Hematopoietic multipotent progenitor cell (in vitro differentiated cells): ENCODE results near the gene MSGN1. TPM values are rescaled to one million over a fixed set of nuclear protein-coding genes. Genes with fewer than 3 reads are reported as not detected.
A peak's percentile ranks its signal among the peaks of the same experiment; 100 is the strongest.

Experiments used
- DNase-seq, 3 donors: peaks; one replicate each; pipeline ENCODE4 v3.0.0-alpha.2; 2011 to 2015; ENCODE audit warnings: low read depth in 2 of 3, low spot score in 2 of 3
- total RNA-seq: library from RNA; depleted of rRNA; stranded (reverse); fragments of >200 nt; gene quantifications from one replicate; pipeline ENCODE4 v1.2.3, GENCODE V29; 2012

The MSGN1 gene
- total RNA-seq, 1 donor = not detected

DNA sequence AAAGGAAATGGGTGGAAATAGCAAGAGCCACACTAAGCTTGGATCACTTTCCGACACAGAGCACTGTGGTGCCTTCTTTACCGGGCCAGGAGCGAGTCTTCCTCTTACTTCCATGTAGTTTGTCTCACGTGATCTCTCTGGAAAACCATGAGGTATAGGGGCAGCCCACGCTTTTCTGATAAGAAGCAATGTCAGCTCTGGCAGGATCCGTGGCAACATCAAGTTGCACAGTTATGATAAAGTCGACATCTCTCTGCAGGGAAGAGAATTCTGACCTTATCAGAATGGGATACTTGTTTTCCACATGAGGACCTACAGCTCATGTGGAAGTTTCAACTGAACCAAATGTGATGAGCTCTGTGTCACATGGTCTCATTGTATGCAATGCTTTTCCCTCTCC is 29.5 kb downstream of the MSGN1 start:
- no peak for DNase-seq

DNA sequence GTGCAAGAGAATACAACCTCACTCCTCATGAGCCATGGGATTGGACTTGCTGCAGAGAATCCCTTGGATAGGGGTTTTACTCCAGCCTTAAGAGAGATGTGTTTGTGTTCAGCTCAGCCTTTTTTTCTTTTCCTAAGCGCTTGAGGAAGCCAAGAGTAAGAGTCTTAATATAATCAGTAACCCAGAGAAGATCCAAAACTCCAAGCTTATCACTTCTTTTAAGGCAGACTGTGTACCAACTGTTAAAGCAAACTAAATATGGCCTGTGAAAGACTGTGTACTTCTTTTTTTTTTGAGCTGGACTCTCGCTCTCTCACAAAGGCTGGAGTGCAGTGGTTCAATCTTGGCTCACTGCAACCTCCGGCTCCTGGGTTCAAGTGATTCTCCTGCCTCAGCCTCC is 30.4 kb downstream of the MSGN1 start:
- no peak for DNase-seq

GRCh38 chr2:17847236-17847635 is 31.0 kb downstream of the MSGN1 start:
- no peak for DNase-seq

DNA sequence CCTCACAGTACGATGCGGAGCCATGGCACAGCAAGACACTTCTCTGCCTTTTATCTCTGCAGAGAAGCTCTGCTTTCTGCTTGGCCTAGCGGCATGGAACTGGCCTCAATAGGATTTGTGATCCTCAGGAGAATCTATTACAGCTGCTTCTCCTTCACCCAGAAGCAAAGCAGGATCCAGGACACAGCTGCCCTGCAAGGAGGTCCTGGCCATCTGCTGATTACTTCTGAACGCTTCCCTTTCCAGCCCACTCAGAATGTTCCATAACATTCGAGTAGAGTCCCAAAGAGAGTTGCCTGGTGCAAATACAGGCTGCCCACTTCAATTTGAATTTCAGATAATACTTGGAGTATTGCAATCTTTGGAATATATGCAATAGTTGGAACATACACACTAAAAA is 33.0 kb downstream of the MSGN1 start:
- no peak for DNase-seq

- no peak for DNase-seq
Observed at GRCh38 chr2:17850151-17850550, 33.9 kb downstream of the MSGN1 start.

- peak in 2 of 3 donors; percentile 47 to 68 for DNase-seq
Observed at GRCh38 chr2:17851731-17852585, 35.7 kb downstream of the MSGN1 start.

GRCh38 chr2:17853799-17854198 is 37.5 kb downstream of the MSGN1 start:
- no peak for DNase-seq

GRCh38 chr2:17857021-17857420 is 40.8 kb downstream of the MSGN1 start:
- DNase-seq = no peak

- no peak for DNase-seq
Observed at GRCh38 chr2:17858064-17858463, 41.8 kb downstream of the MSGN1 start.

DNA sequence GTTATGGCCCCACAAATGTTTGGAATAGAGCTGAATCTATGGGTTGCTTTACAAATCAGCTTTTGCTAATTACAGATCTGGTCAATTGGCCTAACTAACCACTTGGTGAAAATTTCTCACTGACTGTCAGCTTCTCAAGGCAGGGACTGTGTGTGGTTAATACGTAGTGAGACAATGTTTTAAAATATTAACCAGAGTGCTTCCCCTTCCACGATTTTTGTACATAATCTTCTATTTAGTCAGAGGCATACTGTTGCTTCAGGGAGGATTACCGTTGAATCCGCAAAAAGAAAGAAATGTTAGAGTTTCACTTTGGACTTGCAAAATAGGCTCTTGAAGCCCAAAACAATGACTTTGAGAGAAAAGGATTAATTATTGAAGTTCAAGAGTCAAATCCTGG is 47.3 kb downstream of the MSGN1 start:
- no peak for DNase-seq

GRCh38 chr2:17864676-17865075 is 48.4 kb downstream of the MSGN1 start:
- DNase-seq = no peak

GRCh38 chr2:17867133-17867532 is 50.9 kb downstream of the MSGN1 start:
- DNase-seq = no peak

Other genes starting within 250 kb of the MSGN1 start
- 3.8 TPM for gene SMC6, start 62.6 kb upstream of the MSGN1 start, total RNA-seq
- 4.0 TPM for gene GEN1, start 62.3 kb upstream of the MSGN1 start, total RNA-seq
- gene KCNS3, start 62.2 kb downstream of the MSGN1 start, total RNA-seq = not detected